Type B pancreatic cell (in vitro differentiated cells): ENCODE results near the gene DBP. TPM values are rescaled to one million over a fixed set of nuclear protein-coding genes. Genes with fewer than 3 reads are reported as not detected.
A peak's percentile ranks its signal among the peaks of the same experiment; 100 is the strongest.

Experiments
- DNase-seq: peaks from one replicate; pipeline ENCODE4 v3.0.0; 2021; ENCODE audit warnings: mixed read lengths; ENCODE audit not compliant: unreplicated experiment; ENCODE audit errors: extremely low spot score
- H3K27ac Mint-ChIP-seq: 2 replicates; pipeline ENCODE4 v1.8.0; 2021; ENCODE audit warnings: mild to moderate bottlenecking, mixed read lengths
- H3K27me3 Mint-ChIP-seq: 2 replicates; pipeline ENCODE4 v1.8.0; 2021; ENCODE audit warnings: mixed read lengths
- H3K36me3 Mint-ChIP-seq: 2 replicates; pipeline ENCODE4 v1.8.0; 2021; ENCODE audit warnings: mixed read lengths
- H3K4me1 Mint-ChIP-seq: one replicate; pipeline ENCODE4 v1.8.0; 2021; ENCODE audit warnings: mixed read lengths; ENCODE audit not compliant: unreplicated experiment
- H3K4me3 Mint-ChIP-seq: 2 replicates; pipeline ENCODE4 v1.8.0; 2021; ENCODE audit warnings: mild to moderate bottlenecking, mixed read lengths
- H3K9me3 Mint-ChIP-seq: 2 replicates; pipeline ENCODE4 v1.8.0; 2021; ENCODE audit warnings: mixed read lengths
- total RNA-seq: library from RNA; stranded (reverse); gene quantifications from 2 replicates; pipeline ENCODE4 v1.2.1, GENCODE V29; 2021; ENCODE audit warnings: low replicate concordance
- TF ChIP-seq, protein P1 (sequence below): fragments of 200-600 bp; sonication (generic); conservative IDR thresholded peaks from 2 replicates; pipeline ENCODE4 v1.5.0; 2021; ENCODE audit warnings: antibody characterized with exemption, mild to moderate bottlenecking

The DBP gene
- total RNA-seq, 1 donor from 2014 or later: 31.5 TPM

- DNase-seq: no peak
- Mint-ChIP-seq H3K4me1 (peaks cover 36% of the 10 kb centered on the region), H3K36me3 (no peaks in the 10 kb centered on the region), H3K27me3 (no peaks in the 10 kb centered on the region), H3K4me3 (peak overlapping the region; percentile 90), H3K27ac (no peak overlapping the region), H3K9me3 (no peaks in the 10 kb centered on the region)
- TF ChIP-seq, protein P1, sequence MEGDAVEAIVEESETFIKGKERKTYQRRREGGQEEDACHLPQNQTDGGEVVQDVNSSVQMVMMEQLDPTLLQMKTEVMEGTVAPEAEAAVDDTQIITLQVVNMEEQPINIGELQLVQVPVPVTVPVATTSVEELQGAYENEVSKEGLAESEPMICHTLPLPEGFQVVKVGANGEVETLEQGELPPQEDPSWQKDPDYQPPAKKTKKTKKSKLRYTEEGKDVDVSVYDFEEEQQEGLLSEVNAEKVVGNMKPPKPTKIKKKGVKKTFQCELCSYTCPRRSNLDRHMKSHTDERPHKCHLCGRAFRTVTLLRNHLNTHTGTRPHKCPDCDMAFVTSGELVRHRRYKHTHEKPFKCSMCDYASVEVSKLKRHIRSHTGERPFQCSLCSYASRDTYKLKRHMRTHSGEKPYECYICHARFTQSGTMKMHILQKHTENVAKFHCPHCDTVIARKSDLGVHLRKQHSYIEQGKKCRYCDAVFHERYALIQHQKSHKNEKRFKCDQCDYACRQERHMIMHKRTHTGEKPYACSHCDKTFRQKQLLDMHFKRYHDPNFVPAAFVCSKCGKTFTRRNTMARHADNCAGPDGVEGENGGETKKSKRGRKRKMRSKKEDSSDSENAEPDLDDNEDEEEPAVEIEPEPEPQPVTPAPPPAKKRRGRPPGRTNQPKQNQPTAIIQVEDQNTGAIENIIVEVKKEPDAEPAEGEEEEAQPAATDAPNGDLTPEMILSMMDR: no peak
Measured at GRCh38 chr19:48625891-48626327, 11.3 kb downstream of the DBP start.

GRCh38 chr19:48624791-48625723, 12.1 kb downstream of the DBP start:
- H3K4me1 Mint-ChIP-seq: peaks cover 31% of the 10 kb centered on the region
- TF ChIP-seq, protein P1: no peak
- no peaks in the 10 kb centered on the region for H3K27me3 Mint-ChIP-seq
- no peaks in the 10 kb centered on the region for H3K9me3 Mint-ChIP-seq
- H3K4me3 Mint-ChIP-seq: peak overlapping the region; percentile 90
- peak overlapping the region; percentile 95 for H3K27ac Mint-ChIP-seq
- DNase-seq: no peak
- H3K36me3 Mint-ChIP-seq: no peaks in the 10 kb centered on the region

DNA sequence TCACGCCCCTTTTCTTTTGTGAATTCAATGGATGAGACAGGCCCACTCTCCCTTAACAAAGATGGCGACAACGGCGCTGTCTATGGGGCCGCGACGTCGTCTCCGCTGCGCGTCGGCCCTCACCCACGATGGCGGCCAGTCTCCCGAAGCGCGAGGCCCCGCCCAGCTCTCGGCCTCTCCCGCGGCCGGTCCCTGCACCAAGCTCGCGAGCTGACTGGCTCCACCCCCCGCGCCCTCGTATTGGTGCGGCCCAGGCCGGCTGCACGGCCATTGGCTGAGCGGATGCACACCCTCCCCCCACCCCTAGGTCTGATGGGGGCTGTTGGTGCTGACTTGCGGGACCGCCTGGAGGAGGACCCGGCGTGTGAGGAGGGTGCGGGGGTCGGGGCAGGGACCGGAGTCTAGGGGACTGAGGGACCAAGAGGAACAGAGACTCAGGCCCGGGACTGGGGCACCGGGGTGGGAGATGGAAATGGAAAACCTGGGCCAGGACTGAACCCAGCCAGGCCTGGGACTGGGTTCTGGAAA, 13.0 kb downstream of the DBP start:
- H3K9me3 Mint-ChIP-seq: no peaks in the 10 kb centered on the region
- peaks cover 32% of the 10 kb centered on the region for H3K4me1 Mint-ChIP-seq
- peak overlapping the region; percentile 95 for H3K27ac Mint-ChIP-seq
- H3K27me3 Mint-ChIP-seq: no peaks in the 10 kb centered on the region
- peak overlapping the region; percentile 90 for H3K4me3 Mint-ChIP-seq
- H3K36me3 Mint-ChIP-seq: no peaks in the 10 kb centered on the region
- DNase-seq: peak; percentile 99
- TF ChIP-seq, protein P1: no peak

DNA sequence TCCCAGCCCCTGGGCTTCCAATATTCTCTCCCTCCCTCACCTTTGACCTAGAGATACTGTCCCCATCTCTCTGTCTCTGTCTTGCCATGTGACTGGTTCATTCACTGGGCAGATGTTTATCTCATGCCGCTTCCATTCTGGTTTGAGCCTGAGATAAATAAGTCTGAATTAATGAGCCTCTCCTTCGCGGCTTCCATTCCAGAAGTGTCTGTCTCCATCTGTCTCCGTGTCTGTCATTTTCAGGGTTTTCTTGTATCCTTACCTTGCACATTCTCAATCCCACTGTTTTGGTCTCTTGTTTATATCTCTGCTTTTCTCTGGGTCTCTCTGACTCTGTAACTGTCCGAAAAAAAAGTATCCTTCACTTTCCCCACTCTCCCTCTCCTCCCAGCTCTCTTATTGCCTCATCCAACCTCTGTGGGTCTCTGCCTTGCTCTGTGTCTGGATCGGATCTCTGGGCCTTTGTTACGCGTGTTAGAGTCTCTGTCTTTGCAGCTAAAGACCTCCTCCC, 13.6 kb downstream of the DBP start:
- Mint-ChIP-seq H3K9me3 (no peaks in the 10 kb centered on the region), H3K27ac (peak overlapping the region; percentile 95), H3K27me3 (no peaks in the 10 kb centered on the region), H3K4me3 (peak overlapping the region; percentile 90), H3K36me3 (peaks cover 1% of the 10 kb centered on the region), H3K4me1 (peaks cover 32% of the 10 kb centered on the region)
- TF ChIP-seq, protein P1: no peak
- no peak for DNase-seq

GRCh38 chr19:48619692-48620585, 17.2 kb downstream of the DBP start:
- no peak for DNase-seq
- H3K9me3 Mint-ChIP-seq: no peaks in the 10 kb centered on the region
- H3K4me1 Mint-ChIP-seq: peaks cover 29% of the 10 kb centered on the region
- H3K36me3 Mint-ChIP-seq: peaks cover 9% of the 10 kb centered on the region
- peak overlapping the region; percentile 99 for H3K27ac Mint-ChIP-seq
- H3K4me3 Mint-ChIP-seq: peak overlapping the region; percentile 97
- no peaks in the 10 kb centered on the region for H3K27me3 Mint-ChIP-seq
- TF ChIP-seq, protein P1: peak; percentile 35
